Esophagus muscularis mucosa (tissue), 4 donors: ENCODE results near the gene PSMB3. TPM values are rescaled to one million over a fixed set of nuclear protein-coding genes. Genes with fewer than 3 reads are reported as not detected.

Source experiments
- DNase-seq: peaks from one replicate; pipeline ENCODE4 v3.0.0-alpha.2; 2017; ENCODE audit errors: extremely low spot score
- H3K27ac ChIP-seq, 4 donors: fragments of 200-600 bp; sonication (generic); replicated peaks in 1 of 4; 1 replicate in 3 of 4; 2 replicates in 1 of 4; pipeline ENCODE4 v1.5.1; 2016 to 2019; ENCODE audit warnings: mild to moderate bottlenecking in 1 of 4
- H3K27me3 ChIP-seq, 4 donors: fragments of 200-600 bp; sonication (generic); one replicate each; pipeline versions ENCODE4 v1.5.1 to v1.6.0; 2016 to 2019
- H3K36me3 ChIP-seq, 4 donors: fragments of 200-600 bp; sonication (generic); one replicate each; pipeline ENCODE4 v1.5.1; 2016 to 2019
- H3K4me1 ChIP-seq, 4 donors: fragments of 200-600 bp; sonication (generic); one replicate each; pipeline ENCODE4 v1.5.1; 2016 to 2019
- H3K4me3 ChIP-seq, 4 donors: fragments of 200-600 bp; sonication (generic); 1 replicate in 2 of 4; 2 replicates in 2 of 4; pipeline ENCODE4 v1.5.1; 2016 to 2019; ENCODE audit warnings: mild to moderate bottlenecking in 4 of 4, moderate library complexity in 1 of 4
- H3K9me3 ChIP-seq, 4 donors: fragments of 200-600 bp; sonication (generic); 1 replicate in 3 of 4; 2 replicates in 1 of 4; pipeline ENCODE4 v1.5.1; 2016 to 2019
- CTCF ChIP-seq, 3 experiments: fragments of 200-600 bp in 2 of 3; fragments of 450-650 bp in 1 of 3; sonication (generic) in 2 of 3; IDR thresholded peaks; one replicate each; pipeline ENCODE4 v1.5.1; 2017 to 2019; ENCODE audit warnings: antibody characterized with exemption in 3 of 3, mild to moderate bottlenecking in 2 of 3, moderate library complexity in 1 of 3
- EP300 ChIP-seq: sonication (generic); formaldehyde crosslinking; IDR thresholded peaks from one replicate; pipeline ENCODE4 v1.6.1; 2017; ENCODE audit warnings: antibody characterized with exemption
- POLR2A ChIP-seq: fragments of 450-650 bp; IDR thresholded peaks from one replicate; pipeline ENCODE4 v1.6.1; 2017; ENCODE audit warnings: antibody characterized with exemption, moderate library complexity, mild to moderate bottlenecking, low read depth
- POLR2AphosphoS5 ChIP-seq, 2 donors: sonication (generic); formaldehyde crosslinking; IDR thresholded peaks; one replicate each; pipeline ENCODE4 v1.6.1; 2017; ENCODE audit warnings: antibody characterized with exemption in 2 of 2
- WGBS: methylation state at CpG from one replicate; pipeline ENCODE4 v1.1.5; 2018; 5-methylcytosine and 5-hydroxymethylcytosine counted together
- intact Hi-C: fragments of 100-400 bp; cut with DNase I; formaldehyde crosslinking; loops from one replicate; pipeline ENCODE4 v1.15.1; 2023
- total RNA-seq, 4 donors: library from RNA; depleted of rRNA; stranded (reverse); fragments of >200 nt; gene quantifications; one replicate each; pipeline versions ENCODE4 v1.1.0 to v1.2.1, GENCODE V29; 2016

PSMB3 gene
- total RNA-seq, 4 donors from 2014 or later: 122 to 158 (median 137) TPM

GRCh38 chr17:38750044-38750311, 2.6 kb upstream of the PSMB3 start:
- TF ChIP-seq CTCF (IDR thresholded peaks at IDR 0.05) (no peak), POLR2AphosphoS5 (IDR thresholded peaks at IDR 0.05) (no peak), EP300 (no peak), POLR2A (no peak)
- no peak for DNase-seq
- Histone ChIP-seq H3K27me3 (peaks cover 0 to 6% (median 0%) of the 10 kb centered on the region in 4 donors), H3K9me3 (no peaks in the 10 kb centered on the region), H3K36me3 (peaks cover 0 to 12% (median 9%) of the 10 kb centered on the region in 4 donors), H3K27ac (peak overlapping the region; percentile 89 to 97 (median 94)), H3K4me1 (peaks cover 64 to 94% (median 85%) of the 10 kb centered on the region in 4 donors), H3K4me3 (peak overlapping the region; percentile 81 to 95 (median 92))
- WGBS: 8% methylated on average over 8 of the region's 12 CpGs
- intact Hi-C loops: no loop called here

DNA sequence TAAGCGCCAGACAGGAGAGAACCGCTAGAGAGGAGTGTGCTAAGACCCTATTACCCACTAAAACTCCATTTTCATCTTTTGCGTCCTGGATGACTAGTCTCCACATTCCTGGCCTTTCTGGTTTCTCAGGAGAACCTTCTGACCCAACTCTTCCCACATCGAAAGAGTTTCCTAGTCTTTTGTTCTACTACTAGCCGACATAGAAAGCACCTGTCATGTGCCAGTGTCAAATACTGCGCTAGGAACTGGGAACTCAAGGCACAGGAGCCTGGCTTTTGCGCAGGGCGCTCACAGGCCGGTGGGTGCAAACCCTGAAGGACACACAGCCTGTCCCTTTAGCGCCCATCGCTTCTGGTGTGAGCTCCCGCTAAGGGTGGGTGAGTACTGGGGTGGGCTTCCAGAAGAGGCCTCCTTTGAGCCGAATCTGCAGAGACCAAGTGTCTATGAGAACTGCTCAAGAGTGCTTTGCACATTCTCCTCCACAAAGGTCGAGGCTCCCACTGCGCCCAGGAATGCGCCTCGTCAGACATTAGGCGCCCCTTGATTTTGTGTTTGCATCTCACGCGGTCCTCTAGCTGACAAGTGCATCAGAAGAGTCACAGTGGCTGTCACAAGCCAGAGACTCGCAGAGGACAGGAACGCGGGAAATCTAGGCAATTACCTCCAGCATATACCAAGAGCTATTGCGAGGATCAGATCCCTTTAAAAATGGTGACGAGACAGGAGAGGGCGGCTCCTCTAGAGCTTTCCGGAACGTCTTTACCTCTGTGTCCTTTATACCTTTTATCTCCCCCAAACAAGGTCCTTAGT, 2.0 kb upstream of the PSMB3 start:
- Histone ChIP-seq H3K36me3 (peaks cover under 1 to 16% (median 13%) of the 10 kb centered on the region in 4 donors), H3K9me3 (no peaks in the 10 kb centered on the region), H3K4me3 (peak overlapping the region; percentile 81 to 97 (median 94)), H3K4me1 (peaks cover 63 to 93% (median 81%) of the 10 kb centered on the region in 4 donors), H3K27me3 (peaks cover 0 to 6% (median 0%) of the 10 kb centered on the region in 4 donors), H3K27ac (peak overlapping the region; percentile 89 to 97 (median 94))
- 42% methylated on average over 23 of the region's 28 CpGs for WGBS
- TF ChIP-seq POLR2AphosphoS5 (IDR thresholded peaks at IDR 0.05): no peak
- TF ChIP-seq EP300: no peak
- intact Hi-C loops: no loop called here
- no peak for DNase-seq

DNA sequence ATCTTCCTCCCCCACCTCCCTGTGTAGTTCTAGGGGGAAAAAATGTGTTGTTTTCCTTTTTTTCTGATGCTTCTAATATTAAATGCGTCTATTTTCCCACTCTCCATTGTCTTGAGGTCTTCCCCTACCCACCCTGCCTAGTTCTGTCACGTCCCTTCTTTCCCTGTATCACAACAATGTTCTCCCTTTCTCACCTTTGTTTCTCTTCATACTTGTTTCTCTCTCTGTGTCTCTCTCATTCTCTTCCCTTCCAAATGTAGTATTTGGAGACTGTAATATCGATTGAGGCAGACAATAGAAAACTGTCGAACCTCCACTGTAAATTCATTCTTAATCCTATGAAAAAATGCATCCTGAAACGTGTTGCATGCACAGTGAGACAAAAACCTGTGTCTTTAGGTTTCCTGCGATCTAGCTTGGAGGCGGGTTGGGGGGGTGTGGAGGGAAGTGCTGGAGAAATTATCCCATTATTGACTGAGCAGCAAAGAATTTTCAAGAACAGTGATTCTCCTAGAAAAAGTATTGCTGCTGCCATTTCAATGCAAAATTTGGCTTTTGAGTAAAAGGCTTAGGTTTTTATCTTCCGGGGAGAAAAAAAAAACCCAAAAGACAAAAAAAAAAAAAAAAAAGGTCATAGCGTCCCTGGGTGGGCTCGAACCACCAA, 1.3 kb upstream of the PSMB3 start:
- Histone ChIP-seq H3K27ac (peak overlapping the region; percentile 89 to 97 (median 94)), H3K4me3 (peak overlapping the region; percentile 84 to 97 (median 92)), H3K4me1 (peaks cover 56 to 86% (median 73%) of the 10 kb centered on the region in 4 donors), H3K9me3 (no peaks in the 10 kb centered on the region), H3K36me3 (peaks cover 7 to 24% (median 20%) of the 10 kb centered on the region in 4 donors), H3K27me3 (peaks cover 0 to 6% (median 0%) of the 10 kb centered on the region in 4 donors)
- 9% methylated on average over 10 of the region's 10 CpGs for WGBS
- intact Hi-C loops: no loop called here
- TF ChIP-seq EP300 (no peak), CTCF (IDR thresholded peaks at IDR 0.05) (no peak), POLR2A (no peak), POLR2AphosphoS5 (IDR thresholded peaks at IDR 0.05) (no peak)
- DNase-seq: no peak

DNA sequence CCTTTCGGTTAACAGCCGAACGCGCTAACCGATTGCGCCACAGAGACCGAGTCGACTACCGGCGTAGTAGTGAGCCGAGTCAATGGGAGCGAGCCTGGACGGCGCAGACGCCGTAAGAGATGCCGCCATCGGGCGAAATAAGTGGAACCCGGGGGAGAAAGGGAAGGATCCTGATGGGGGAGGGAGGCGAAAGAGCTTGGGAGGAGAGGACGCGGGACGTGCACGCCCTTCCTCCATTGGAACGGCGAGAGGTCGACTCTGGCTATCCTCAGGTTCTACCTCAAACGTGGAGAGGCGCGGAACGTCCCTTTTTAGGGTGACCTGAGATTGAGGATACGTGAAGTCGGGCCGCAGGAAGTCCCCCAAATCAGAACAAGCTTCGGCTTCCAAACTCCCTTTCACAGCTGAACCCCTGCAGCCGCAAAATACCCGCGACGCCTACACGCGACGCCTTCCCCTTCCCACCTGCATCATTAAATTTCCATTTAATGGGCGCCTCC, 683 bp upstream of the PSMB3 start:
- Histone ChIP-seq H3K4me1 (peaks cover 50 to 80% (median 67%) of the 10 kb centered on the region in 4 donors), H3K36me3 (peaks cover 12 to 30% (median 25%) of the 10 kb centered on the region in 4 donors), H3K27me3 (peaks cover 0 to 6% (median 0%) of the 10 kb centered on the region in 4 donors), H3K4me3 (peak overlapping the region; percentile 84 to 97 (median 92)), H3K27ac (peak overlapping the region; percentile 87 to 97 (median 94)), H3K9me3 (no peaks in the 10 kb centered on the region)
- TF ChIP-seq CTCF (IDR thresholded peaks at IDR 0.05) (no peak), POLR2AphosphoS5 (IDR thresholded peaks at IDR 0.05) (peak in 1 of 2 donors; percentile 72)
- no peak for DNase-seq
- WGBS: under 1% methylated on average over 36 of the region's 44 CpGs
- intact Hi-C loops: no loop called here

- WGBS: 12% methylated on average over 10 of the region's 22 CpGs
- Histone ChIP-seq H3K4me3 (peak overlapping the region; percentile 84 to 97 (median 92)), H3K4me1 (peaks cover 45 to 68% (median 58%) of the 10 kb centered on the region in 4 donors), H3K36me3 (peaks cover 24 to 42% (median 36%) of the 10 kb centered on the region in 4 donors), H3K27ac (peak overlapping the region; percentile 87 to 97 (median 94)), H3K9me3 (no peaks in the 10 kb centered on the region), H3K27me3 (peaks cover 0 to 6% (median 0%) of the 10 kb centered on the region in 4 donors)
- intact Hi-C loops: no loop called here
- TF ChIP-seq EP300: no peak
- TF ChIP-seq POLR2A: no peak
- no peak for TF ChIP-seq CTCF (IDR thresholded peaks at IDR 0.05)
- TF ChIP-seq POLR2AphosphoS5 (IDR thresholded peaks at IDR 0.05): no peak
- DNase-seq: no peak
These were observed 548 bp downstream of the PSMB3 start for GRCh38 chr17:38753071-38753506.
